Keratinocyte (primary cell): ENCODE measurements around the gene CASK. TPM values are rescaled to one million over a fixed set of nuclear protein-coding genes. Genes with fewer than 3 reads are reported as not detected.

ENCODE experiments used
- DNase-seq: peaks from one replicate; pipeline ENCODE4 v3.0.0-alpha.2; 2011; ENCODE audit warnings: low read depth, missing footprints, low spot score
- FAIRE-seq: peaks from 2 replicates; lab custom pipeline; 2011; peaks lifted over from hg19 to GRCh38; lab: Jason Lieb, UNC
- H2AFZ ChIP-seq: 2 replicates; pipeline ENCODE4 v1.6.0; 2012; ENCODE audit warnings: low read length, control low read depth, inconsistent platforms; ENCODE audit not compliant: control insufficient read depth
- H3K27ac ChIP-seq: 2 replicates; pipeline ENCODE4 v1.5.1; 2011; ENCODE audit warnings: low read length; ENCODE audit not compliant: control insufficient read depth, insufficient read depth
- H3K27me3 ChIP-seq: 3 replicates; pipeline ENCODE4 v1.6.0; 2011; ENCODE audit warnings: low read length; ENCODE audit not compliant: control insufficient read depth, insufficient read depth; ENCODE audit errors: extremely low read depth
- H3K36me3 ChIP-seq, 2 experiments: 2 replicates in 1 of 2; 3 replicates in 1 of 2; pipeline ENCODE4 v1.5.1; 2011; ENCODE audit warnings: low read length in 2 of 2, mild to moderate bottlenecking in 1 of 2; ENCODE audit not compliant: control insufficient read depth in 2 of 2, insufficient read depth in 2 of 2; ENCODE audit errors: extremely low read depth in 1 of 2
- H3K4me1 ChIP-seq: 3 replicates; pipeline ENCODE4 v1.5.1; 2011; ENCODE audit warnings: low read length; ENCODE audit not compliant: control insufficient read depth, insufficient read depth; ENCODE audit errors: extremely low read depth
- H3K4me2 ChIP-seq: 3 replicates; pipeline ENCODE4 v1.6.0; 2011; ENCODE audit warnings: low read depth, low read length; ENCODE audit not compliant: control insufficient read depth, insufficient read depth; ENCODE audit errors: extremely low read depth
- H3K4me3 ChIP-seq, 3 experiments: fragments of 200-600 bp in 1 of 3; sonication (generic) in 1 of 3; 2 replicates in 2 of 3; 3 replicates in 1 of 3; pipeline ENCODE4 v1.5.1; 2011 to 2016; ENCODE audit warnings: low read length in 3 of 3, mild to moderate bottlenecking in 3 of 3, control low read depth in 2 of 3, inconsistent platforms in 1 of 3, low read depth in 1 of 3, mixed read lengths in 1 of 3, mixed run types in 1 of 3, moderate library complexity in 1 of 3; ENCODE audit not compliant: control insufficient read depth in 2 of 3, insufficient read depth in 2 of 3; ENCODE audit errors: extremely low read depth in 1 of 3
- H3K79me2 ChIP-seq: 2 replicates; pipeline ENCODE4 v1.6.0; 2012; ENCODE audit warnings: low read length; ENCODE audit not compliant: control insufficient read depth, insufficient read depth
- H3K9ac ChIP-seq: 3 replicates; pipeline ENCODE4 v1.6.0; 2011; ENCODE audit warnings: low read length; ENCODE audit not compliant: control insufficient read depth, insufficient read depth; ENCODE audit errors: extremely low read depth
- H3K9me1 ChIP-seq: 3 replicates; pipeline ENCODE4 v1.6.0; 2011; ENCODE audit warnings: low read length; ENCODE audit not compliant: control insufficient read depth, insufficient read depth; ENCODE audit errors: extremely low read depth
- H3K9me3 ChIP-seq: 2 replicates; pipeline ENCODE4 v1.5.1; 2012; ENCODE audit warnings: low read depth, low read length; ENCODE audit not compliant: control insufficient read depth
- H4K20me1 ChIP-seq: 3 replicates; pipeline ENCODE4 v1.6.0; 2011; ENCODE audit warnings: low read length; ENCODE audit not compliant: control insufficient read depth, insufficient read depth; ENCODE audit errors: extremely low read depth
- CTCF ChIP-seq, 3 experiments: IDR thresholded peaks in 1 of 3; conservative IDR thresholded peaks in 1 of 3; optimal IDR thresholded peaks in 1 of 3; 2 replicates in 2 of 3; 3 replicates in 1 of 3; pipeline versions ENCODE3 to v1.5.1; 2011; ENCODE audit warnings: low read length in 3 of 3, mild to moderate bottlenecking in 3 of 3, moderate library complexity in 2 of 3, control low read depth in 1 of 3, inconsistent platforms in 1 of 3; ENCODE audit not compliant: insufficient read depth in 2 of 3; ENCODE audit errors: extremely low read depth in 1 of 3
- EZH2 ChIP-seq: IDR thresholded peaks from one replicate; pipeline ENCODE4 v1.6.1; 2012; ENCODE audit warnings: inconsistent platforms, mild to moderate bottlenecking, low read length, moderate library complexity
- dilution Hi-C: fragments of 300-500 bp; cut with MboI; formaldehyde crosslinking; loops from one replicate; pipeline ENCODE4 v1.7.0; 2020; ENCODE audit warnings: low sequenced_read_pairs; ENCODE audit not compliant: extremely low pct_ligation_motif_present
- polyA plus RNA-seq, 5 experiments: library from polyadenylated mRNA; depleted of rRNA in 3 of 5; stranded (reverse) in 3 of 5; stranded (forward) in 1 of 5; unstranded in 1 of 5; fragments of >200 nt; gene quantifications; 1 replicate in 1 of 5; 2 replicates in 3 of 5; 3 replicates in 1 of 5; pipeline versions ENCODE4 v1.2.1 to v1.2.3, GENCODE V29; 2011 to 2012; ENCODE audit warnings: missing spikeins in 2 of 5, low read depth in 1 of 5, low replicate concordance in 1 of 5

The CASK gene
- polyA plus RNA-seq, 1 donor (not counting 4 experiments of a cell fraction or from before 2014, with no cell fraction given): 33.7 TPM

- H3K27me3 ChIP-seq: no peaks in the 10 kb centered on the region
- H3K36me3 ChIP-seq: peaks cover 0 to 1% of the 10 kb centered on the region in 2 experiments
- no peaks in the 10 kb centered on the region for H3K9me3 ChIP-seq
- H3K9ac ChIP-seq: no peak overlapping the region
- no peak overlapping the region for H2AFZ ChIP-seq
- no peaks in the 10 kb centered on the region for H3K9me1 ChIP-seq
- no peak for FAIRE-seq
- H3K4me3 ChIP-seq: no peak overlapping the region
- TF ChIP-seq CTCF (optimal IDR thresholded peaks at IDR 0.05 in 1 of 3, IDR thresholded peaks at IDR 0.05 in 1 of 3, conservative IDR thresholded peaks at IDR 0.05 in 1 of 3; ENCODE audit: extremely low read depth in 1 of 3, insufficient read depth in 2 of 3, low read length in 3 of 3) (no peak), EZH2 (no peak)
- dilution Hi-C loops: no loop called here
- H3K79me2 ChIP-seq: no peaks in the 10 kb centered on the region
- no peak overlapping the region for H3K4me2 ChIP-seq
- no peaks in the 10 kb centered on the region for H4K20me1 ChIP-seq
- H3K4me1 ChIP-seq: no peaks in the 10 kb centered on the region
- no peak overlapping the region for H3K27ac ChIP-seq
- DNase-seq: no peak
These were observed 369.7 kb downstream of the CASK start for GRCh38 chrX:41553688-41554087.

GRCh38 chrX:41548411-41548810 lies 374.9 kb downstream of the CASK start:
- no peaks in the 10 kb centered on the region for H4K20me1 ChIP-seq
- no peak overlapping the region for H3K4me3 ChIP-seq
- DNase-seq: no peak
- H3K9me1 ChIP-seq: no peaks in the 10 kb centered on the region
- no peak overlapping the region for H3K4me2 ChIP-seq
- TF ChIP-seq CTCF (optimal IDR thresholded peaks at IDR 0.05 in 1 of 3, IDR thresholded peaks at IDR 0.05 in 1 of 3, conservative IDR thresholded peaks at IDR 0.05 in 1 of 3; ENCODE audit: extremely low read depth in 1 of 3, insufficient read depth in 2 of 3, low read length in 3 of 3): no peak
- no peak for TF ChIP-seq EZH2
- no peak overlapping the region for H3K27ac ChIP-seq
- no peak overlapping the region for H3K9ac ChIP-seq
- no peak for FAIRE-seq
- no peaks in the 10 kb centered on the region for H3K4me1 ChIP-seq
- peaks cover 0 to 1% of the 10 kb centered on the region in 2 experiments for H3K36me3 ChIP-seq
- no peaks in the 10 kb centered on the region for H3K9me3 ChIP-seq
- no peaks in the 10 kb centered on the region for H3K27me3 ChIP-seq
- dilution Hi-C loops: no loop called here
- no peaks in the 10 kb centered on the region for H3K79me2 ChIP-seq
- no peak overlapping the region for H2AFZ ChIP-seq
